Bronchial epithelial cell (primary cell): ENCODE data around the gene ANKRD13D. TPM values are rescaled to one million over a fixed set of nuclear protein-coding genes. Genes with fewer than 3 reads are reported as not detected.
A peak's percentile ranks its signal among the peaks of the same experiment; 100 is the strongest.

ENCODE experiments used
- DNase-seq: peaks from one replicate; pipeline ENCODE4 v3.0.0-alpha.2; 2010; ENCODE audit warnings: low read depth
- FAIRE-seq: peaks from 2 replicates; lab custom pipeline; 2011; peaks lifted over from hg19 to GRCh38; lab: Jason Lieb, UNC
- H3K27me3 ChIP-seq: 2 replicates; pipeline ENCODE4 v1.5.1; 2011; ENCODE audit warnings: low read length; ENCODE audit not compliant: control insufficient read depth, insufficient read depth
- H3K36me3 ChIP-seq: 2 replicates; pipeline ENCODE4 v1.5.1; 2011; ENCODE audit warnings: low read length; ENCODE audit not compliant: control insufficient read depth, insufficient read depth
- H3K4me3 ChIP-seq: 2 replicates; pipeline ENCODE4 v1.5.1; 2011; ENCODE audit warnings: mild to moderate bottlenecking, low read depth, low read length, control low read depth
- CTCF ChIP-seq: IDR thresholded peaks from 2 replicates; pipeline ENCODE4 v1.5.1; 2011; ENCODE audit warnings: mild to moderate bottlenecking, moderate library complexity, low read length, control low read depth, inconsistent platforms; ENCODE audit not compliant: insufficient read depth, severe bottlenecking
- total RNA-seq: library from RNA; depleted of rRNA; stranded (reverse); fragments of >200 nt; gene quantifications from 2 replicates; pipeline ENCODE4 v1.2.1, GENCODE V29; 2014

ANKRD13D gene
- total RNA-seq, 1 donor from 2014 or later = 22.4 TPM

GRCh38 chr11:67245046-67245445, 44.1 kb upstream of the ANKRD13D start:
- DNase-seq = no peak
- no peak overlapping the region for H3K4me3 ChIP-seq
- H3K27me3 ChIP-seq = no peaks in the 10 kb centered on the region
- TF ChIP-seq CTCF = no peak
- no peak for FAIRE-seq
- H3K36me3 ChIP-seq = peaks cover 20% of the 10 kb centered on the region

- Histone ChIP-seq H3K27me3 (no peaks in the 10 kb centered on the region), H3K36me3 (peaks cover 35% of the 10 kb centered on the region), H3K4me3 (no peak overlapping the region)
- no peak for TF ChIP-seq CTCF
- FAIRE-seq (no peak), DNase-seq (no peak)
Observed at GRCh38 chr11:67247946-67248550, 41.1 kb upstream of the ANKRD13D start.

- no peak for TF ChIP-seq CTCF
- Histone ChIP-seq H3K4me3 (no peak overlapping the region), H3K27me3 (no peaks in the 10 kb centered on the region), H3K36me3 (peaks cover 38% of the 10 kb centered on the region)
- FAIRE-seq (no peak), DNase-seq (peak; percentile 85)
Observed at GRCh38 chr11:67248653-67249052, 40.5 kb upstream of the ANKRD13D start.

GRCh38 chr11:67250059-67251043, 38.8 kb upstream of the ANKRD13D start:
- H3K27me3 ChIP-seq = no peaks in the 10 kb centered on the region
- DNase-seq = no peak
- no peak for FAIRE-seq
- no peak for TF ChIP-seq CTCF
- H3K4me3 ChIP-seq = no peak overlapping the region
- peaks cover 49% of the 10 kb centered on the region for H3K36me3 ChIP-seq

- TF ChIP-seq CTCF = no peak
- no peak for DNase-seq
- Histone ChIP-seq H3K4me3 (no peak overlapping the region), H3K27me3 (no peaks in the 10 kb centered on the region), H3K36me3 (peaks cover 52% of the 10 kb centered on the region)
- no peak for FAIRE-seq
Observed at GRCh38 chr11:67251841-67252240, 37.3 kb upstream of the ANKRD13D start.
